Gastrocnemius medialis (tissue), 4 donors: ENCODE measurements around the gene SLC12A7. TPM values are rescaled to one million over a fixed set of nuclear protein-coding genes. Genes with fewer than 3 reads are reported as not detected.

ENCODE experiments used
- ATAC-seq, 2 donors: fragments of 150-250 bp; one replicate each; pipeline ENCODE4 v1.9.1; 2016
- DNase-seq, 2 donors: peaks; one replicate each; pipeline ENCODE4 v3.0.0-alpha.2; 2019
- H3K27ac ChIP-seq, 4 donors: fragments of 200-600 bp; sonication (generic); 1 replicate in 1 of 4; 2 replicates in 3 of 4; pipeline ENCODE4 v1.5.1; 2016 to 2018; ENCODE audit warnings: mild to moderate bottlenecking in 2 of 4, moderate library complexity in 1 of 4
- H3K27me3 ChIP-seq, 3 donors: fragments of 200-600 bp; sonication (generic) in 2 of 3; 1 replicate in 1 of 3; 2 replicates in 2 of 3; pipeline versions ENCODE4 v1.5.1 to v1.6.0; 2016 to 2019; ENCODE audit warnings: mild to moderate bottlenecking in 1 of 3, moderate library complexity in 1 of 3
- H3K36me3 ChIP-seq, 2 donors: fragments of 200-600 bp; sonication (generic) in 1 of 2; one replicate each; pipeline ENCODE4 v1.5.1; 2017 to 2018
- H3K4me1 ChIP-seq, 2 donors: fragments of 200-600 bp; sonication (generic) in 1 of 2; one replicate each; pipeline ENCODE4 v1.5.1; 2016 to 2017; ENCODE audit warnings: mild to moderate bottlenecking in 2 of 2
- H3K4me3 ChIP-seq, 4 donors: fragments of 200-600 bp; sonication (generic) in 3 of 4; 1 replicate in 1 of 4; 2 replicates in 3 of 4; pipeline ENCODE4 v1.5.1; 2016 to 2019; ENCODE audit warnings: mild to moderate bottlenecking in 2 of 4
- H3K9me3 ChIP-seq, 3 donors: fragments of 200-600 bp; sonication (generic) in 2 of 3; 1 replicate in 1 of 3; 2 replicates in 2 of 3; pipeline ENCODE4 v1.5.1; 2016 to 2019
- CTCF ChIP-seq, 5 experiments: fragments of 450-650 bp in 3 of 5; fragments of 200-600 bp in 2 of 5; sonication (generic) in 2 of 5; IDR thresholded peaks in 4 of 5; conservative IDR thresholded peaks in 1 of 5; 1 replicate in 4 of 5; 2 replicates in 1 of 5; pipeline ENCODE4 v1.5.1; 2016 to 2019; ENCODE audit warnings: antibody characterized with exemption in 5 of 5, mild to moderate bottlenecking in 3 of 5, moderate library complexity in 3 of 5
- POLR2A ChIP-seq, 2 donors: fragments of 450-650 bp; IDR thresholded peaks; one replicate each; pipeline ENCODE4 v1.6.1; 2017; ENCODE audit warnings: antibody characterized with exemption in 2 of 2, mild to moderate bottlenecking in 2 of 2, moderate library complexity in 2 of 2
- in situ Hi-C, 4 donors: fragments of 200-750 bp; cut with MboI; loops; one replicate each; pipeline versions ENCODE4 v1.15.0 to v1.8.0; 2017; ENCODE audit warnings: low sequenced_read_pairs in 4 of 4
- intact Hi-C: fragments of 100-400 bp; cut with DNase I; formaldehyde crosslinking; loops from one replicate; pipeline ENCODE4 v1.15.1; 2023; ENCODE audit warnings: low total_unique reads
- total RNA-seq, 4 donors: library from RNA; depleted of rRNA; stranded (reverse); fragments of >200 nt; gene quantifications; one replicate each; pipeline versions ENCODE4 v1.1.0 to v1.2.3, GENCODE V29; 2016

SLC12A7 gene
- total RNA-seq, 4 donors from 2014 or later, result 1.6 to 5.3 (median 3.5) TPM

GRCh38 chr5:1014346-1014745 lies 97.5 kb downstream of the SLC12A7 start:
- intact Hi-C loops, result no loop called here
- TF ChIP-seq POLR2A (IDR thresholded peaks at IDR 0.05) (no peak), CTCF (IDR thresholded peaks at IDR 0.05 in 4 of 5, conservative IDR thresholded peaks at IDR 0.05 in 1 of 5) (no peak)

GRCh38 chr5:1013948-1014301 lies 97.9 kb downstream of the SLC12A7 start:
- Histone ChIP-seq H3K36me3 (no peaks in the 10 kb centered on the region), H3K27ac (no peak overlapping the region), H3K27me3 (peaks cover 8 to 19% (median 14%) of the 10 kb centered on the region in 3 donors), H3K4me3 (no peak overlapping the region), H3K4me1 (peaks cover 0 to 6% of the 10 kb centered on the region in 2 donors), H3K9me3 (no peaks in the 10 kb centered on the region)
- in situ Hi-C loops (loop anchor here in 1 of 4 donors (25.0 kb wide), 1 partner anchor 123 kb away; no protein-coding TSS in a partner anchor), intact Hi-C loops (no loop called here)
- DNase-seq, result no peak
- ATAC-seq, result no peak
- TF ChIP-seq POLR2A (IDR thresholded peaks at IDR 0.05) (no peak), CTCF (IDR thresholded peaks at IDR 0.05 in 4 of 5, conservative IDR thresholded peaks at IDR 0.05 in 1 of 5) (no peak)

More at GRCh38 chr5:1014346-1014745, 97.5 kb downstream of the SLC12A7 start:
- Histone ChIP-seq H3K4me1 (peaks cover 0 to 6% of the 10 kb centered on the region in 2 donors), H3K36me3 (no peaks in the 10 kb centered on the region), H3K9me3 (no peaks in the 10 kb centered on the region), H3K27me3 (peaks cover 8 to 16% (median 14%) of the 10 kb centered on the region in 3 donors), H3K4me3 (no peak overlapping the region), H3K27ac (no peak overlapping the region)
- ATAC-seq, result no peak
- DNase-seq, result no peak
- in situ Hi-C loops, result loop anchor here in 1 of 4 donors (25.0 kb wide), 1 partner anchor 123 kb away; no protein-coding TSS in a partner anchor

- DNase-seq (no peak), ATAC-seq (no peak)
- H3K36me3 ChIP-seq, result no peaks in the 10 kb centered on the region
- TF ChIP-seq POLR2A (IDR thresholded peaks at IDR 0.05), result no peak
- no peak for TF ChIP-seq CTCF (IDR thresholded peaks at IDR 0.05 in 4 of 5, conservative IDR thresholded peaks at IDR 0.05 in 1 of 5)
- intact Hi-C loops, result no loop called here
- H3K9me3 ChIP-seq, result no peaks in the 10 kb centered on the region
- peaks cover 0 to 6% of the 10 kb centered on the region in 2 donors for H3K4me1 ChIP-seq
- in situ Hi-C loops, result loop anchor here in 1 of 4 donors (25.0 kb wide), 1 partner anchor 124 kb away; no protein-coding TSS in a partner anchor
- no peak overlapping the region for H3K4me3 ChIP-seq
- H3K27ac ChIP-seq, result no peak overlapping the region
- H3K27me3 ChIP-seq, result peaks cover 8 to 19% (median 14%) of the 10 kb centered on the region in 3 donors
Observed at GRCh38 chr5:1013238-1013947, 98.5 kb downstream of the SLC12A7 start.

GRCh38 chr5:1012900-1013237 lies 99.0 kb downstream of the SLC12A7 start:
- H3K9me3 ChIP-seq, result no peaks in the 10 kb centered on the region
- TF ChIP-seq CTCF (IDR thresholded peaks at IDR 0.05 in 4 of 5, conservative IDR thresholded peaks at IDR 0.05 in 1 of 5), result no peak
- TF ChIP-seq POLR2A (IDR thresholded peaks at IDR 0.05), result no peak
- DNase-seq (no peak), ATAC-seq (no peak)
- H3K27ac ChIP-seq, result no peak overlapping the region
- no peak overlapping the region for H3K4me3 ChIP-seq
- in situ Hi-C loops (loop anchor here in 1 of 4 donors (25.0 kb wide), 1 partner anchor 124 kb away; no protein-coding TSS in a partner anchor), intact Hi-C loops (no loop called here)
- no peaks in the 10 kb centered on the region for H3K36me3 ChIP-seq
- peaks cover 8 to 22% (median 15%) of the 10 kb centered on the region in 3 donors for H3K27me3 ChIP-seq
- peaks cover 0 to 6% of the 10 kb centered on the region in 2 donors for H3K4me1 ChIP-seq
